NCI-H1694 (cell line): ENCODE measurements around the gene CLTCL1.
"Not testable (repeated sequence)": the region's sequence is repeated elsewhere in the genome, so short reads cannot be mapped to it uniquely, and the experiment has no call there.

Source experiments
- DNase-seq: peaks from one replicate; lab custom pipeline; 2025; lab: John Stamatoyannopoulos, UW

CLTCL1 gene

DNA sequence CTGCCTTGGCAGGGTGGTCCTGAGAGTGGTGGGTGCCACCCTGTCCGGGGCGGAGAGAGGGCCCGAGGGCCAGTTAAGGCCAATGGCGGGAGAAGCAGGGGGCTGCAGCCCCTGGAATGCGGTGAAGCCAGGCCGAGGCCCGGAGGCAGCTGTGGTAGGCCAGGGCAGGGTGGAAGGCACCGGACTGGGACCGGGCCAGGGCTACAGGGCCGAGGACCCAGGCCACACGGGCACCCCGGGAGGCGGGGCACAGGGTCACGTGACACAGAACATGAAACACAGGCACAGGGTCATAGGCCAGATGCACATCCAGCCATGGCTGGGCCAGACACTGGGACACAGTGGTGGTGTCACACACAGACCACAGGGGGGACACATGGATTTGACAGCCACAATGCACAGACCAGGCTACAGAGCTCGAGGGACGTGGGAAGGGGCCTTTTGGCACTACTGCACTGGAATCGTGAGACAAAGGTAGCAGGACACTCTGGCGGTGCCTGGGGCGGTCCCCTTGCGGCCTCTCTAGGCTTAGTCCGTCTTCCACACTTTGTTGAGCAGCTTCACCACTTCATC is 115.8 kb downstream of the CLTCL1 start:
- no peak for DNase-seq

DNA sequence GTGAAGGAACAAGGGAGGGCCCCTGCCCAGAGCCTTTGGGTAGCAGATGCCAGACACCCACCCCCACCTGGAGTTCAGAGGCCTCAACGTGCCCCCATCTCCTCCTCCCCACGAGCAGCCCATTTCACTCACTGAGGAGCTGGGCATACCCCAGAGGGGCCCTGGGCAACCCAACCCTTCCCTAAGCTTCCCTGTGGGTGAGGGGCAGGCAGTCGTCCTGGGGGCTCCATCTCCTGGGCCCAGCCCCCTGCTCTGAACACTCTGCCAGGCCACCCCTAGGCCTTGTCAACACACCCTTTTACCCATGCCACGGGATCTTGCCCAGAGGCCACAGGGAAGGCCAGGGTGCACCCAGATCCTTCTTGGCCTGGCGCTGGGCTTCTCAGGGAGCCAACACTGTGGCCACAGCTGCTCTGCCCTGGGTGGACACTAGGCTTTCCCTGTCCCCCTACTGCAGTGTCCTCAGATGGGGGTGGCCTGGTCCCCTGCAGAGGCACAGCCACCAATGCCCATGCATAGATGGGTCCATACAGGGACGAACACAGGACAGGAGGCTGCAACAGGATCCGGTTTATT is 116.4 kb downstream of the CLTCL1 start:
- DNase-seq = no peak

DNA sequence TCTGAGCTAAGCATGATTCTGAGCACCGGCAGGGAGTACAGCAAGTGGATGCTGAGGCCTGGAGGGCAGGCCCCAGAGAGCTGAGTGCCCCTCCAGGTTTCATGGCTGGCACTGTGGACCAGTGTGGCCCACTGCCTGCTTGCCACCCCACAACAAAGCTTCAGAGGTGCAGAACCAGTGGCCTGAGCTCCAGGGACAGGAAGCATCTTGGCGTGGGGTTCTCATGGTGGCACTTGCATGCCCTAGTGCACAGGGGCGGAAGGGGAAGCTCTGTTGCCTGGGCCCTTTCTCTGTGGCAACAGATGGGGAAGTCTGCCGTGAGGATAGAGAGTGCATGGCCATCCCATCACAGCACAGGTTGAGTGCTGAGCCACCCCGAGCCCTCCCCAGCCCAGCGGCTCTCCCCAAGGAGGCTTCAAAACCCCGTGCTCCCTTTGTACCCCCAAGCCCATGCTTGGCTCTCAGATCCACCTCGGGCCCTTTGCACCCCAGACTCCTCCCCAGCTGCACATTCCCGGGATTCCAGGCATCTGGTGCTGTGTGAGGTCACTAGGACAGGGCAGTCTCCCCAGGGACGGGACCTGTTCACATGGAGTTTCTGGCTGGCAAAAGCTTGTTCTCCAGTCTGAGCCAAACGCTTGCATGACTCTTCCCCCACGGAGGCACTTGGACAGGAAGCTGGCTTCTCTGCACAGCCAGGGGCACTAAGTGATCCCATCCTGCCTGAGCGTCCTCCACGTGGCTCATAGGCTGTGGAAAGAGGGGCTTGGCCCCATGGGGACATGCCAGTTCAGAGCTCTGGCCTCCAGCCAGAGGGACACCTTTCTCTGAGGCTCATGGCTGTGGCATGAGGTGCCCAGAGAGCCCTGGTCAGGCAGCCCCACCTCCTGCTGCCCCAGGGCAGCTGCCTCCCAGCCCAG is 117.2 kb downstream of the CLTCL1 start:
- no peak for DNase-seq

DNA sequence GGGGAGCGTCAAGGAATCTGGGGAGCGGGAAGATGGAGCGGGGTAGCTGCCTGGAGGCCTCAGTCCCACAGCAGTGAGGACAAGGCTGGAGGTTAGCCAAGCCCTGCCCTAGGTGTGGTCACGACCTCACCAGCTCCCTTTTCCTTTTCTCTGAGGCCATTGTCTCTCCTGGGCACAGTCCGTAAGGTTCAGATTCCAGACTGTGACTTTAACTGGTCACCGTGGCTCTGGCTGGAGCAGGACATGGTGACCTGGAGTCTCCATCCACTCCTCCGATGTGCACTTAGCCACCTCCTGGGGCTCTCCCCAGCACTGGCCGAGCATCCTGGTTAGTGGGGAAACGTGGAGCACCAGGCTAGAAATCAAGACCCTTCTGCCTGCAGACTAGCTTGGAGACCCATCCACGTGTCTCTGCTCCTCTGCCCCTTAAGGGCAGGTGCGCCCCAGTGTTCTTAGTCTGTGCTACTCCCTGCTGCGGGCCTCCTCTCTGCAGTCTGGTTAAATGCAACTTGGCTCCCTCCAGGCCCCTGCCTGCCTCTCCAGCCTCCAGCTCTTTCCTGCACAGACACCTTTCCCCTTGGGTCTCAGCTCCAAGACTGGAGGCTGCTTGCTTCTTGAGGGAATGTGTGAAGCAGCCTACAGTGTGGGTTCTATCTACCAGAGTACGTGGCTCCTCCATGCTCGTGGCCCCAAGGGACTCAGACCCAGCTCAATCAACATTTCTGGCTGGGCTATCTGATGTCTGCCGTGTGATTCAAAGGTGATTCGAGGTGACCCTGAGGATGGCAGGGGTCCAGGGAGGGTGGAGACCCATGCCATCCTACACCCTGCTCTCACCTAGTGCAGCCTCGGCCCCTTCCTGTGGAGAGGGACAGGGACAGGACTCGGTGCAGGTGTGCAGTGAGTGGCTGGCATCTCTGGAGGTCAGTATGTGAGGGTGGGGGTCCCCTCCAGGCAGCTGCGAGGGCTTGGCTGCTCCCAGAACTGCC is 118.2 kb downstream of the CLTCL1 start:
- no peak for DNase-seq

DNA sequence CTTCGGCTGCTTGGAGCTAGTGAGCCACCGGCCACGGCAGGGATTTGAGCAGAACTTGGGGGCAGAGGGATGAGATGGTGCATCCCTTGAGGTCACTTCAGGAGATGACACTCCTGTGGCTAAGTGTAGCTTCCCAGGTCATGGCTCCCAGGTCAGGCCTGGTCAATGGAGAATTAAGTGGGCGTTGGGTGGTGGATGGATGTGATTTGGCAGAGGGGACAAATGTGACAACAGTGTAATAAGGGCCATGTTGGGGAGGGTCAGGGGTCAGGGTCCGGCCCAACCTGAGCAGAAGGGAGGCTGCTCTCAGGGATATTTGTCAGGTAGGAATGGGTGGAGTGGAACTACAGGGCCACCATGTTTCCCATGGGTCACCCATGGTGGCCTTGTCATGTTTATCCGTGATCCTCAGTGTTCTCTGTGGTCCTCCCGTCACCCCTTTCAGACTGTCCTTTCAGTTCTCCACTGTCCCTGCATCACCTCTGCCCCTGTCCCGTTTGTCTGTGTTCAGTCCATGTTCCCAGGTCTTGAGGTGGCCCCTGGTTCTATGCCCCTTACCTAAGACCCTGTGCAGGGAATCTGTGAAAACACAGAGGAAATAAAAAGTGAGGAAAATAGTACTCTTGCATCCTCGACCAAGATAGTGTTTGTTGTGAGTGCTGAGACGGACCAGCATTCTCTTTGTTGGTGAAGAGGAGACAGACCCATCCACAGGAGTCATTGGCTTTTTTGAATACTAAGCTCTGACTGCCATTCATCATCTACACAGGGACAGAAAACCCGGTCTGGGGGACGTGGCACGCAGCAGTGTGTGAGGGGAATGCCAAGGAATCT is 119.1 kb downstream of the CLTCL1 start:
- no peak for DNase-seq

DNA sequence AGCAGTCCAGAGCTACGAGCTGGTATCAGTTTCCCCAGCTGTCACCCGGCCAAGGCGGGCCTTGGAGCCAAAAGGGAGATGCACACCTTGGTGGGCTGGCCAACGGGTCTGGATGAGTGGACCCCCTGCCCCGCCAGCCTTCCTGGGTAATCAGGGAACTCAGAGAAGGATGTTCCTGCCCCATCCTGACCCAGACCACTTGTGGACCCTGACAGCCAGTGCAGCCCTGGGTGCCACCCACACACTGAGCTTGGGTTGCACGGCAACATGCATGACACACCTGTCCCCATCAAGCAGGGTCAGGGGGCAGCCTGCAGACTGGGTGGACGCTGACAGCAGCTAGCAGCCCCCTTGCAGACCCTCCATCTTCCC is 121.6 kb downstream of the CLTCL1 start:
- DNase-seq = no peak

DNA sequence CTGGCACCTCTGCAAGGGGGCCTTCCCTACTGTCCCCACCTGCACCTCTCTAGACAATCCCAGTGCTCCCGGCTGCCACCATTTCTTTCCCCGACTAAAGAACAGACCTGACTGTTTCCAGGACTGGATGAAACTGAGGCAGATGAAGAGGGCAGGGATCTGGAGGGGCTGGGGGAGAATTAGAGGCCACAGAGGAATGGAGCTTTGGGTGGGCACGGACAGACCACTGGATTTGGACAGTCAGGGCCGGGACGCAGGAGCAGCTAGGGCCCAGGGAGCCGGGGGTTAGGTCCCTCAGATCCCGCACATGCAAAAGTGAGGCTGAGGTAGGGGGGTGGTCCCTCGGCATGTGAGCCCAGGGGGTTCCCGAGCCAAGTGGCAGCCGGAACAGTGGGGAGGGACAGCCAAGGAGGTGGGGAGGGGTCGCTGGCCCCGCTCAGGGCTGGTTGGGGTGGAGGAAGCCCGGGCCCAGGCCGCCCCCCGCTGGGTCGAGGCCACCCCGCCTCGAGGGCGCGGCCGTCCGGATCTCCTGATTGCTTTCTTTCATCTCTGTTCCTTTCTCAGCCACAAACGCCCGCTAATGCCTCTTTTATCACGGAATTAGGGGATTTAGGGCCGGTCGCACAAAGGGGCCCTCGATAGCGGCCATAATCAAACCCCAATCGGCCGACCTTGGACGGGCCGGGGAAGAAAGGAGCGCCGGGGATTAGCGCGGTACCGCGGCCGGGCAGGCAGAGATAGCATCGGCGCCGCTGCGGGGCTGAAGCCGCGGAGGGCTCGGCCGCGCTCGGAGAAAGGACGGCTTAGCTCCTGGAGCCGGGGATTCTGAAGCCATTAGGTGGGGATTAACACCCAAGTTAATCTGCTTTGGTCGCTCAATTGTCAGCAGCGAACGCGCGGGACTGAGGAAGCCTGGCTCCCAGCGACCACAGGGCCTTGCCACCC is 122.2 kb downstream of the CLTCL1 start:
- DNase-seq = no peak

DNA sequence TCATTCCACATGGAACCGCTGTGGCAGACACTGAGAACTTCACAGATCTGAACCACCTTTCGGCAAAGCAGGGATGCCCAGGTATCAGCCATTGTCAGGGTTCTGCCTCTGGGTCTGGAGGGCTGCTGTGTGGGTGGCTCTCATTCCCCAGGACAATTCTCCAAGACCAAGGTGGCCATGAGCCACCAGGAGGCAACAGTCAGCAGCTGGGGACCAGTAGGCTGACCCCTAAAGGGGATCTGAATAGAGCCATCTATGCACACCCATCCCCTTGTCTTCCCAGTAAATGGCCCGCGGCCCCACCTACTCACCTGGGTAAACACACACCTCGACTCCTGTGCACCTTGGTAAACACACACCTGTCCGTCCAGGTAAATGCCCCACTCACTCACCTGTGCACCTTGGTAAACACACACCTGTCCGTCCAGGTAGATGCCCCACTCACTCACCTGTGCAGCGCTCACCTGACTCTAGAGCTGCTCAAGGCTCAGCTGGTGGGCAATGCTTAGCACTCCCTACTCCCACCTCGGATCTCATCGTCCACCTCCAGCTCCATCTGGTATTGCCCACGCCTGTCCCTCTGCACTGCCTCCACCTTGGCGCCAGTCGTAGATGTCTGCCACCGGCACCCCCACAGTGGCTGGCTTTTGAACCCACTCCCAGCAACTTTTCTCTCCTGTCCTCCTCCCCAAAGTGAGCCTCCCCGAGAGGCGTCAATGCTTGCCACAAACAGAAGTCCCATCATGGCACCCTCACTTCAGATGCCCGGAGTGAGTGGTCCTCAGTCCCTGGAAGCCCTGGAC is 123.2 kb downstream of the CLTCL1 start:
- no peak for DNase-seq

DNA sequence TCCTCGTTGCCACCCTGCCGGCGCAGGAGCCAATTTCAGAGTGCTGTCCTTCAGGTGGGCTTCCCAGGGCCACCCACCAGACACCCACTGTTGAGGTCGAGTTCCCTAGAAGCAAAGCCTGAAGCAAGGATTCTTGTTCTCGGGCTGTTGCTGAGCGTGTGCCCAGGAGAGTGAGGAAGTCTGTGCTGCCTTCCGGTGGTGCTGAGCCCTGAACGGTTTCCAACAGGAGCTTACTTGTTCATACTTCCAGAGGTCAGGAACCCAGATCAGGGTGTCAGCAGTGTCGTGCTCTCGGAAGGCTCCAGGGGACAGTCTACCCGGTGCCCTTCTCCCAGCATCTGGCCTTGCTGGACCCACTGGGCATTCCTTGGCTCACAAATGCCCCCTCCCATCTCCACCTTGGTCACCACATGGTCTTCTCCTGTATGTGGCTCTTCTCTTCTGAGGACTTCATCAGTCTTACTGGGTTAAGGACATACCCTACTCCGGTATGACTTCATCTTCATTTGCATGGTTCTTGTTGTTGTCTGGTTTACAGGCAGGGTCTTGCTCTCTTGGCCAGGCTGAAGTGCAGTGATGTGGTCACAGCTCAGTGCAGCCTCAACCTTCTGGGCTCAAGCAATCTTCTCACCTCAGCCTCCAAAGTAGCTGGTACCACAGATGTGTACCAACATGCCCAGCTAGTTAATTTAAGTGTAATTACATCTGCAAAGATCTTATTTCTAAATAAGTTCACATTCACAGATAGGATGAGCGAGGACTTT is 124.2 kb downstream of the CLTCL1 start:
- DNase-seq = no peak

DNA sequence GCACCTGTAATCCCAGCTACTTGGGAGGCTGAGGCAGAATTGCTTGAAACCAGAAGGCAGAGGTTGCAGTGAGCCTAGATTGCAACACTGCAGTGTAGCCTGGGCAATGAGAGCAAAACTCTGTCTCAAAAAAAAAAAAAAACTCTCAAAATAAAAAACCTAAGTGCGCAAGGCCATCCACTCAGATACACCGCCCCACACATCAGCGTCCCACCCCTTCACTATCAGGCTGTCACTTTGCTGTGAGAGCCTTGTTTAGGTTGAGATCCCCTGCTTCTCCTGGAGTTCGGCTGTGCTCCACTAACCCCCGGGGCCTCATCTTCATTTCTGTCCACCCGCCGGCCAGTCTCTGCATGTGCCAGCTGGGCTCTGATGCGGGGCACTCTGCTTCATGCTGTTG is 125.1 kb downstream of the CLTCL1 start:
- no peak for DNase-seq

DNA sequence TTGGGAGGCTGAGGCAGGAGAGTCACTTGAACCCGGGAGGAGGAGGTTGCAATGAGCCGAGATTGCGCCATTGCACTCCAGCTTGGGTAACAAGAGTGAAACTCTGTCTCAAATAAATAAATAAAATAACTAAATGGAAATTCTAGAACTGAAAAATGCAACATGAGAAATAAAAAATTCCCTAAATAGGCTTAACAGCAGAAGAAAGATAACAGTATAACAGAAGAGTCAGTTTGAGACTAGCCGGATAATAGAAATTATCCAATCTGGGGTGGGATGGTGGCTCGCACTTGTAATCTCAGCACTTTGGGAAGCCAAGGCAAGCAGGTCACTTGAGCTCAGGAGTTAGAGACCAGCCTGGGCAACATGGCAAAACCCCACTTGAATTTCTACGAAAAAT is 127.1 kb downstream of the CLTCL1 start:
- no peak for DNase-seq

DNA sequence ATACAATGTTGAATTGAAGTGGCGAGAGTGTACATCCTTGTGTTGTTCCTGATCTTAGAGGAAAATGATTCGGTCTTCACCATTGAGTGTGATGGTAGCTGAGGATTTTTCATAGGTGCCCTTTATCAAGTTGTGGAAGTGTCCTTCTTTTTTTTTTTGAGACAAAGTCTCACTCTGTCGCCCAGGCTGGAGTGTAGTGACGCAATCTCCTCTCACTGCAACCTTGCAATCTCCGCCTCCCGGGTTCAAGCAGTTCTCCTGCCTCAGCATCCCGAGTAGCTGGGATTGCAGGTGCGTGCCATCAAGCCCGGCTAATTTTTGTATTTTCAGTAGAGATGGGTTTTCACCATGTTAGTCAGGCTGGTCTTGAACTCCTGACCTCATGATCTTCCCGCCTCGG is 132.9 kb downstream of the CLTCL1 start:
- not testable (repeated sequence) for DNase-seq

DNA sequence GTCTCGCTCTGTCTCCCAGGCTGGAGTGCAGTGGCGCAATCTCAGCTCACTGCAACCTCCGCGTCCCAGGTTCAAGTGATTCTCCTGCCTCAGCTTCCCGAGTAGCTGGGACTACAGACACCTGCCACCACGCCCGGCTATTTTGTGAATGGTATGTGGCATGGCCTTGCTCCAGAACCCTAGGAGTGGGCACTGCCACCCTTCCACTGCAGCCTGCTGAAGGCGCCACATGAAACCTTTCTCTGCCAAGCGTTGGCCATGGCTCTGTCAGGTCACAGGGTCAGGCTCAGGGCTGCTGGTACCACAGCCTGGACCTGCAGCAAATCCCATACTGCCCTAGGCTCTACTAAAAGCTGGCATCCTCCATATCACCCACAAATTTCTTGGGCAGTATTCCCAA is 135.4 kb downstream of the CLTCL1 start:
- not testable (repeated sequence) for DNase-seq

DNA sequence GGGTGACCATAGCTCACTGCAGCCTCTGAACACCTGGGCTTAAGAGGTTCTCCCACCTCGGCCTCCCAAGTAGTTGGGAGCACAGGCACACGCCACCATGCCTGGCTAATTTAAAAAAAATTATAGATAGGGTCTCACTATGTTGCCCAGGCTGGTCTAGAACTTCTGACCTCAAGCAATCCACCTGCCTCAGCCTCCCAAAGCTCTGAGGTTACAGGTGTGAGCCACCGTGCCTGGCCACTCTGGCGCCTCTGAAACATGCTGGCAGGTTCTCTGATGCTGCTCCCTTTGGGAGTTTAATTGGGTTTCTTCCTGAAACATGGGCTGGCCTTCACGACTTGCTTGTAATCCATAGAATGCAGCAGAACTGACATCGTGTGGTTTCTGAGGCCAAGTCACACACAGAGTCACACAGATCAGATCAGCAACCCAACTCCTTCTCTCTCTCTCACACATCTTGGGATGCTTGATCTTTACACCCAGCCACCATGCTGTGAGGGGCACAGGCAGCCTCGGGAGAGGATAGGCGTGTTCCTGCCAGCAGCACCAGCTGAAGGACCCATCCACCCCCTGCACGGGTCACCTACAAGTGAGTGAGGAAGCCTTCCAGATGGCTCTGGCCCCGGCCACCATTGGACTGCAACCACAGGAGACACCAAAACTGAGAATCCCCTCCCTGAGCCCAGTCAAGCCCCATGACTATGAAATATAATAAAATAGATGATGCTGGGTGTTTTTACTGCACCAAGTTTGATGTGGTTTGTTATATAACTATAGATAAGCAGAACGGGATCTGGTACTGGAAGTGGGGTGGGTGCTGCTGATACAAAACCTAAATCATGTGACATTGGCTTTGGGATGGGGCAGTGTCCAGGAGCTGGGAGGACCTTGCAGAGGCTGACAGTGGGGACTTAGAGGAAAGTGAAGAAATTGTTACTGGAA is 138.3 kb downstream of the CLTCL1 start:
- no peak for DNase-seq

DNA sequence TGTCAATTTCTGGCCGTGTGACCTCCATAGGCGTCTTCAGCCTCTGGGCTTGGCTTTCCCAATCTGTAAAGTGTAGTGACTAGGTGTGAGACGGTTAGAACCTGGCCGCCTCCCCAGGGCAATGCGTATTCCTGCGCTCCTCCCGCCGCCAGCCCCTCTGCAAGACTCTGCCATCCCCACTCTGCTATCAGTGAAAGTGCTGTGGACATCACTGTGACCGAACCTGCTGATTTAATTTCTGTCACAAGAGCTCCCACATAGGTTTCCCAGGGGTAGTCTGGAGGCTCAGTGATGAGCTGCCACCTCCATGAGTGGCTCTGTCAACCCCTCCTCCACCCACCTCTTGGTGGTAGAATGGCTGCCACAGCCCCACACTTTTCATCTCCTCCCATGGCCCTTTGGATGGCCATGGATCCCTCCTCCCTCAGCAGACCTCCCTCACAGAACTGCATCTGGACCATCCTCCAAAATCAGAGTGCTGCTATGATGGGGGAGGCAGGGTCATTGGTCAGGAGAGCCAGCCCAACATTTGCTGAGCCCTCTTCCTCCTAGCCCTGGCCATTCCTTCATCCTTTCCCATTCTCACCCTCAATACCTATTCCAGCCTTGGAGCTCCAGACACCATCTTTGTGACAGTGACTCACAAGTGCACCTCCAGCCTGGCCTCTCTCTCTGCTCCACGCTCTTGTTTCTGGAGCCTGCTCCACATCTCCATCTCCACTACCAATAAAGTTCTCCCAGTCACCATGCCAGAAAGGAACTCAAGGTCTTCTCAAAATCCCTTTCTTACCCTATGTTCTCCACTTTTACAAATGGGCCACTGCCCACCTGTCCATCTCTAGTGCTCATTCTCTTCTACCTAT is 140.0 kb downstream of the CLTCL1 start:
- no peak for DNase-seq
